ENCODE data around the gene GPR42. TPM values are rescaled to one million over a fixed set of nuclear protein-coding genes. Genes with fewer than 3 reads are reported as not detected.

The GPR42 gene
- total and polyA plus RNA-seq, 5 donors from 2014 or later, result not detected

DNA sequence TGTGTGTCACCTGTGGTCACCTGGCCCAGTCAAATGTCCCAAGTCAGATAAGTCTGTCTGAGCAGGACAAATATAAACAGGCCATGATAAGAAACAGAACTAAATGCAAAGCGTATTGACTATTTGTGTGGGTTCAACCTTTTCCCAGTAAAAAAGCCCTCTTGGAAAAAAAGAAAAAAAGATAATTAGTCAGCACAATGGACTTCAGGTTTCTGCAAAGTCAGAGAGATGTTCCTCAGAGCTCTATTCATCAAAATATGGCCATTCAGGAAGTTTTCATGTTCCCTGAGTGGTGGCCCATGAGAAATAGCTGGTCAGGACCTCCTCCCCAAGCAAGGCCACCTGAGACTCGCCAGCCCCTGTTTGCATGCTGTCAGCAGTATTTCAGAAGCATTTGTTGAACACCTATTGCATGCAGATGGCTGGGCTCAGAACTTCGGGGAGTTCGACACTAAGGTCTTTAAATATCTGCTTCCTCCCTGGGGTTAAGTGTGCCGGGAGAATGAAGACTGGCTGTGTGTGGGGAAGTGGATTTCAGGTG is 9.9 kb upstream of the GPR42 start:
- H3K9me3 Mint-ChIP-seq, result peaks cover 0 to 2% (median 0%) of the 10 kb centered on the region in 7 donors
- H3K4me3 Mint-ChIP-seq, result peak overlapping the region in 1 of 4 donors; percentile 61
- H3K27ac Mint-ChIP-seq, result no peak overlapping the region
- H3K27me3 Mint-ChIP-seq, result peaks cover 32% of the 10 kb centered on the region
- H3K9me3 ChIP-seq (ENCODE audit: control insufficient read depth in 2 of 2, low read length in 2 of 2), result no peaks in the 10 kb centered on the region
- ATAC-seq (ENCODE audit: low read depth in 2 of 2), result no peak
- no peaks in the 10 kb centered on the region for H3K36me3 Mint-ChIP-seq
- no peaks in the 10 kb centered on the region for H3K36me3 ChIP-seq (ENCODE audit: control insufficient read depth, insufficient read depth, low read length)
- no peak overlapping the region for H3K4me3 ChIP-seq (ENCODE audit: low read depth, low read length)
- H3K27ac ChIP-seq (ENCODE audit: insufficient read depth, low read length, poor library complexity, severe bottlenecking), result no peak overlapping the region
- peaks cover 0 to 5% (median 4%) of the 10 kb centered on the region in 4 donors for H3K4me1 Mint-ChIP-seq
- DNase-seq, result no peak
- H3K4me1 ChIP-seq (ENCODE audit: control insufficient read depth, insufficient read depth, low read length, poor library complexity, severe bottlenecking), result no peaks in the 10 kb centered on the region
- H3K27me3 ChIP-seq (ENCODE audit: control insufficient read depth, insufficient read depth, low read length), result no peaks in the 10 kb centered on the region

DNA sequence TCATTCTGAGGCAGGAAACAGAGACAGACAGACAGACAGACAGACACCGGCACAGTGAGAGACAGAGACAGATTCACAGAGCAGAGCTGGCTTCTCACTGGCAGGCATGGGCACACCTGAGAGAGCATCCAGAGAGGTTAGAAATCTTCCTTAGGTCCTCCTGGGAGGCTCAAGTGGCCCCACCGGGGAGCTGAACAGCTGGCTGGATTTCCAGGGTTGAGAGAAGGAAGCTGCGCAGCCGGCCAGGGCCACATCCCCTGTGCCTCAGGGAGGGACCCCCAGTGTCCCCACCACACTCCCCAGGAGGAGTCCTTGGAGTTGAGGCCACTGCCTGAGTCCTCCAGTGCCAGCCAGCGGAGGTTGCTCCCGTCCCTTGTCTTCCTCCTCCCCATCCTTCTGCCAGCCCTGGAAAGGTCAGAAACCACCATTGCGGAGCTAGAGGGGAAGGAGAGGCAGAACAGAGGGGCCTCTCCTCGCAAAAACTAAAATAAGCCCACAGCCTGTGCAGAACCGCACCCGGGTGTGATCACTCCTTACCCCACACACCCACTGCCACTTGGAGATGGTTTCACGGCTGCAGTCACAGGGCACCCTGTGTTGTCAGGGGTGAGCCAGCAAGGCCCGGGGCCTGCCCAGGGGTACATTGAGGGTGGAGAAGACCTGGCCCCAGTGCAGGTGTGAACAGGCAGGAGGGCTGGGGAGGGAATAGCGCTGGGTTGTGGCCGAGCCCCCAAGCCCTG is 8.4 kb upstream of the GPR42 start:
- DNase-seq, result no peak
- no peak overlapping the region for H3K27ac ChIP-seq (ENCODE audit: insufficient read depth, low read length, poor library complexity, severe bottlenecking)
- no peaks in the 10 kb centered on the region for H3K36me3 Mint-ChIP-seq
- H3K4me3 Mint-ChIP-seq, result no peak overlapping the region
- ATAC-seq (ENCODE audit: low read depth in 2 of 2), result no peak
- H3K4me1 Mint-ChIP-seq, result peaks cover 0 to 5% (median 4%) of the 10 kb centered on the region in 4 donors
- H3K27ac Mint-ChIP-seq, result no peak overlapping the region
- no peaks in the 10 kb centered on the region for H3K36me3 ChIP-seq (ENCODE audit: control insufficient read depth, insufficient read depth, low read length)
- H3K4me1 ChIP-seq (ENCODE audit: control insufficient read depth, insufficient read depth, low read length, poor library complexity, severe bottlenecking), result no peaks in the 10 kb centered on the region
- H3K4me3 ChIP-seq (ENCODE audit: low read depth, low read length), result no peak overlapping the region
- peaks cover 2% of the 10 kb centered on the region for H3K27me3 ChIP-seq (ENCODE audit: control insufficient read depth, insufficient read depth, low read length)
- peaks cover 0 to 2% (median 0%) of the 10 kb centered on the region in 7 donors for H3K9me3 Mint-ChIP-seq
- H3K27me3 Mint-ChIP-seq, result peaks cover 32% of the 10 kb centered on the region
- no peaks in the 10 kb centered on the region for H3K9me3 ChIP-seq (ENCODE audit: control insufficient read depth in 2 of 2, low read length in 2 of 2)

GRCh38 chr19:35363001-35363590 is 7.8 kb upstream of the GPR42 start:
- Mint-ChIP-seq H3K27me3 (peaks cover 34% of the 10 kb centered on the region), H3K9me3 (peaks cover 0 to 2% (median 0%) of the 10 kb centered on the region in 7 donors)

DNA sequence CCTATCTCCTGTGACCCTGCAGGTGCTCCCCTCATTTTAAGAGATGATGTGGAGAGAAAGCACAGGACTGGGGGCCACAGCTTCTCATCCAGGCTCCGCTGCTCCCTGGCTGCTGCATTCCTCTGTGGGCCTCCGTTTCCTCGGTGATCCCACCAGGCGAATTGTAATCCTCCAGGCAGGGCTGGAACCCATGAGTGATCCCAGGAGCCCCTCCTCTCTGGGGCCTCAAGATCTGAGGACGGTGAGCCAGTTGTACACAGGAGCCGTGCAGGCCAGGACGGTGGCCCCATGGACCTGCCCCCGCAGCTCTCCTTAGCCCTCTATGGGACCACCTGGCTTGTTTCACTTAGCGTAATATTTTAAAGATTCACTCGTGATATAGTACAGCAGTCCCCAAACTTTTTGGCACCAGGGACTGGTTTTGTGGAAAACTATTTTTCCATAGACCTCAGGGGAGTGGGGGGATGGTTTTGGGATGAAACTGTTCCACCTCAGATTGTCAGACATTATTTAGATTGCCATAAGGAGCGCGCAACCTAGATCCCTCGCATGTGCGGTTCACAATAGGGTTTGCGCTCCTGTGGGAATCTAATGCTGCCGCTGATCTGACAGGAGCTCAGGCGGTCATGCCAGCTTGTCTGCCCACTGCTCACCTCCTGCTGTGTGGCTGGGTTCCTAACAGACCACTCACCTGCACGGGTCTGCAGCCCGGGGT is 7.0 kb upstream of the GPR42 start:
- H3K4me1 Mint-ChIP-seq, result no peaks in the 10 kb centered on the region
- H3K27me3 ChIP-seq (ENCODE audit: control insufficient read depth, insufficient read depth, low read length), result peaks cover 4% of the 10 kb centered on the region
- no peaks in the 10 kb centered on the region for H3K9me3 ChIP-seq (ENCODE audit: control insufficient read depth in 2 of 2, low read length in 2 of 2)
- no peaks in the 10 kb centered on the region for H3K36me3 Mint-ChIP-seq
- no peaks in the 10 kb centered on the region for H3K36me3 ChIP-seq (ENCODE audit: control insufficient read depth, insufficient read depth, low read length)
- no peak overlapping the region for H3K4me3 Mint-ChIP-seq
- H3K4me3 ChIP-seq (ENCODE audit: low read depth, low read length), result no peak overlapping the region
- peaks cover 34% of the 10 kb centered on the region for H3K27me3 Mint-ChIP-seq
- no peak for ATAC-seq (ENCODE audit: low read depth in 2 of 2)
- H3K9me3 Mint-ChIP-seq, result peaks cover 0 to 3% (median 0%) of the 10 kb centered on the region in 7 donors
- no peak overlapping the region for H3K27ac ChIP-seq (ENCODE audit: insufficient read depth, low read length, poor library complexity, severe bottlenecking)
- no peak for DNase-seq
- H3K27ac Mint-ChIP-seq, result no peak overlapping the region
- no peaks in the 10 kb centered on the region for H3K4me1 ChIP-seq (ENCODE audit: control insufficient read depth, insufficient read depth, low read length, poor library complexity, severe bottlenecking)

More at GRCh38 chr19:35363001-35363590, 7.8 kb upstream of the GPR42 start:
- ATAC-seq (ENCODE audit: low read depth in 2 of 2) (no peak), DNase-seq (no peak)
- Histone ChIP-seq H3K27me3 (ENCODE audit: control insufficient read depth, insufficient read depth, low read length) (peaks cover 4% of the 10 kb centered on the region), H3K4me3 (ENCODE audit: low read depth, low read length) (no peak overlapping the region), H3K9me3 (ENCODE audit: control insufficient read depth in 2 of 2, low read length in 2 of 2) (no peaks in the 10 kb centered on the region), H3K36me3 (ENCODE audit: control insufficient read depth, insufficient read depth, low read length) (no peaks in the 10 kb centered on the region), H3K27ac (ENCODE audit: insufficient read depth, low read length, poor library complexity, severe bottlenecking) (no peak overlapping the region), H3K4me1 (ENCODE audit: control insufficient read depth, insufficient read depth, low read length, poor library complexity, severe bottlenecking) (no peaks in the 10 kb centered on the region)
- H3K36me3 Mint-ChIP-seq, result no peaks in the 10 kb centered on the region
- H3K4me1 Mint-ChIP-seq, result peaks cover 0 to 2% (median 2%) of the 10 kb centered on the region in 4 donors
- no peak overlapping the region for H3K4me3 Mint-ChIP-seq
- H3K27ac Mint-ChIP-seq, result no peak overlapping the region

DNA sequence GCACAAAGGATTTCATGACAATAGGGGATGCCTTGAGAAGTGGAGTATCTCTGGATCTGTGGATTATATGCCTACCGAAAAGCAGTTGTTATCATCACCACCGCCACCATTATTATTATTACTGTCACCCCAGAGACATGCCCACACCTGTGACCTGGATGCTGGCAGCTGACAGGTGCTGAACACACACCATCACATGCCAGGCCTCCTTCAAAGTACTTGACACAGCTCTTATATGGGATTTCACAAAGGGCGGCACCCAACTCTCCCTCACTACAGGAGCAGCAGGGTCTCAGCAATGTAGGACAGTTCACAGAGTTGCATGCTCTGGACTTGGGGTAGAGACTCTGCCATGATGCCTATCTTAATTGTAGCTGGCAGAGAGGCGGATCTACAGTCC is 5.6 kb upstream of the GPR42 start:
- Mint-ChIP-seq H3K27ac (no peak overlapping the region), H3K4me1 (no peaks in the 10 kb centered on the region), H3K27me3 (peaks cover 34% of the 10 kb centered on the region), H3K9me3 (peaks cover 0 to 3% (median 0%) of the 10 kb centered on the region in 7 donors), H3K4me3 (no peak overlapping the region), H3K36me3 (no peaks in the 10 kb centered on the region)
- no peak for ATAC-seq (ENCODE audit: low read depth in 2 of 2)
- H3K4me1 ChIP-seq (ENCODE audit: control insufficient read depth, insufficient read depth, low read length, poor library complexity, severe bottlenecking), result no peaks in the 10 kb centered on the region
- DNase-seq, result no peak
- H3K36me3 ChIP-seq (ENCODE audit: control insufficient read depth, insufficient read depth, low read length), result no peaks in the 10 kb centered on the region
- H3K9me3 ChIP-seq (ENCODE audit: control insufficient read depth in 2 of 2, low read length in 2 of 2), result no peaks in the 10 kb centered on the region
- H3K4me3 ChIP-seq (ENCODE audit: low read depth, low read length), result no peak overlapping the region
- H3K27me3 ChIP-seq (ENCODE audit: control insufficient read depth, insufficient read depth, low read length), result peaks cover 4% of the 10 kb centered on the region
- no peak overlapping the region for H3K27ac ChIP-seq (ENCODE audit: insufficient read depth, low read length, poor library complexity, severe bottlenecking)

DNA sequence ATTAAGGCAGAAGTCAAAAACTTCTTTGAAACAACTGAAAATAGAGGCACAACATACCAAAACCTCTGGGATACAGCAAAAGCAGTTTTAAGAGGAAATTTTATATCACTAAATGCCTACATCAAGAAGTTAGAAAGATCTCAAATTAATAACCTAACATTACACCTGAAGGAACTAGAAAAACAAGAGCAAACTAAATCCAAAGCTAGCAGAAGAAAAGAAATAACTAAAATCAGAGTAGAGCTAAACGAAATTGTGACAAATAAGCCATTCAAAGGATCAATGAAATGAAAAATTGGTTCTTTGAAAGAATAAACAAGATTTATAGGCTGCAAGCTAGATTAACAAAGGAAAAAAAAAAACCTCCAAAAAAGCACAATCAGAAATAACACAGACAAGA is 2.5 kb upstream of the GPR42 start:
- H3K36me3 Mint-ChIP-seq, result no peaks in the 10 kb centered on the region
- no peak overlapping the region for H3K4me3 Mint-ChIP-seq
- H3K9me3 Mint-ChIP-seq, result peaks cover 0 to 2% (median 0%) of the 10 kb centered on the region in 7 donors
- DNase-seq (no peak), ATAC-seq (ENCODE audit: low read depth in 2 of 2) (no peak)
- no peaks in the 10 kb centered on the region for H3K36me3 ChIP-seq (ENCODE audit: control insufficient read depth, insufficient read depth, low read length)
- H3K27ac ChIP-seq (ENCODE audit: insufficient read depth, low read length, poor library complexity, severe bottlenecking), result no peak overlapping the region
- no peak overlapping the region for H3K27ac Mint-ChIP-seq
- H3K27me3 ChIP-seq (ENCODE audit: control insufficient read depth, insufficient read depth, low read length), result peaks cover 4% of the 10 kb centered on the region
- H3K27me3 Mint-ChIP-seq, result peaks cover 30% of the 10 kb centered on the region
- no peak overlapping the region for H3K4me3 ChIP-seq (ENCODE audit: low read depth, low read length)
- no peaks in the 10 kb centered on the region for H3K9me3 ChIP-seq (ENCODE audit: control insufficient read depth in 2 of 2, low read length in 2 of 2)
- no peaks in the 10 kb centered on the region for H3K4me1 Mint-ChIP-seq
- H3K4me1 ChIP-seq (ENCODE audit: control insufficient read depth, insufficient read depth, low read length, poor library complexity, severe bottlenecking), result no peaks in the 10 kb centered on the region

GRCh38 chr19:35369522-35369921 is 1.3 kb upstream of the GPR42 start:
- Histone ChIP-seq H3K27ac (ENCODE audit: insufficient read depth, low read length, poor library complexity, severe bottlenecking) (no peak overlapping the region), H3K4me1 (ENCODE audit: control insufficient read depth, insufficient read depth, low read length, poor library complexity, severe bottlenecking) (no peaks in the 10 kb centered on the region), H3K27me3 (ENCODE audit: control insufficient read depth, insufficient read depth, low read length) (peaks cover 4% of the 10 kb centered on the region), H3K36me3 (ENCODE audit: control insufficient read depth, insufficient read depth, low read length) (no peaks in the 10 kb centered on the region), H3K9me3 (ENCODE audit: control insufficient read depth in 2 of 2, low read length in 2 of 2) (no peaks in the 10 kb centered on the region), H3K4me3 (ENCODE audit: low read depth, low read length) (no peak overlapping the region)
- ATAC-seq (ENCODE audit: low read depth in 2 of 2), result no peak
- peaks cover 26% of the 10 kb centered on the region for H3K27me3 Mint-ChIP-seq
- no peak overlapping the region for H3K27ac Mint-ChIP-seq
- H3K4me1 Mint-ChIP-seq, result no peaks in the 10 kb centered on the region
- DNase-seq, result no peak
- no peaks in the 10 kb centered on the region for H3K36me3 Mint-ChIP-seq
- H3K9me3 Mint-ChIP-seq, result peaks cover 0 to 1% (median 0%) of the 10 kb centered on the region in 7 donors
- H3K4me3 Mint-ChIP-seq, result no peak overlapping the region
